ENCODE data around the gene ABCC1.

DNA sequence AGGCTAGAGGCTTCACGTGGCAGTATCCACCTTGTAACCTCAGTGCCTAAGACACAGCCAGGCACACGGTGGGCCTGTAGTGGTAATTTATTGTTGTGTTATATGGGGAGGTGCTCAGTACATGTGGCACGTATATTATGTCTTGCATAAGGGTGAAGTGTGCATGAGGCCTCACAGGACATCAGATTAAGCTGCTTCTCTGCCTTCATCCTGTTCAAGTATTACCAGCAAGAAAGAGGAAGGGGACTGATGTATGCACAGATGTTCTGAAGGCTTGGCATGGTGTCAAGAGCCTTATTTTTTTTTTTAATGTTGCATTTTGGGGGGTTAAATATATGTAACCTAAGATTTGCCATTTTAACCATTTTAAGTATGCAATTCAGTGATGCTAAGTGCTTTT, 71.6 kb downstream of the ABCC1 start:
- TF ChIP-seq, protein P1, sequence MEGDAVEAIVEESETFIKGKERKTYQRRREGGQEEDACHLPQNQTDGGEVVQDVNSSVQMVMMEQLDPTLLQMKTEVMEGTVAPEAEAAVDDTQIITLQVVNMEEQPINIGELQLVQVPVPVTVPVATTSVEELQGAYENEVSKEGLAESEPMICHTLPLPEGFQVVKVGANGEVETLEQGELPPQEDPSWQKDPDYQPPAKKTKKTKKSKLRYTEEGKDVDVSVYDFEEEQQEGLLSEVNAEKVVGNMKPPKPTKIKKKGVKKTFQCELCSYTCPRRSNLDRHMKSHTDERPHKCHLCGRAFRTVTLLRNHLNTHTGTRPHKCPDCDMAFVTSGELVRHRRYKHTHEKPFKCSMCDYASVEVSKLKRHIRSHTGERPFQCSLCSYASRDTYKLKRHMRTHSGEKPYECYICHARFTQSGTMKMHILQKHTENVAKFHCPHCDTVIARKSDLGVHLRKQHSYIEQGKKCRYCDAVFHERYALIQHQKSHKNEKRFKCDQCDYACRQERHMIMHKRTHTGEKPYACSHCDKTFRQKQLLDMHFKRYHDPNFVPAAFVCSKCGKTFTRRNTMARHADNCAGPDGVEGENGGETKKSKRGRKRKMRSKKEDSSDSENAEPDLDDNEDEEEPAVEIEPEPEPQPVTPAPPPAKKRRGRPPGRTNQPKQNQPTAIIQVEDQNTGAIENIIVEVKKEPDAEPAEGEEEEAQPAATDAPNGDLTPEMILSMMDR (conservative IDR thresholded peaks at IDR 0.05), result no peak
- TF ChIP-seq ZFX (IDR thresholded peaks at IDR 0.05), result no peak
